ENCODE results near the gene ITIH3. TPM values are rescaled to one million over a fixed set of nuclear protein-coding genes. Genes with fewer than 3 reads are reported as not detected.

The ITIH3 gene
- polyA plus RNA-seq, 1 experiment, result 1.7 TPM

DNA sequence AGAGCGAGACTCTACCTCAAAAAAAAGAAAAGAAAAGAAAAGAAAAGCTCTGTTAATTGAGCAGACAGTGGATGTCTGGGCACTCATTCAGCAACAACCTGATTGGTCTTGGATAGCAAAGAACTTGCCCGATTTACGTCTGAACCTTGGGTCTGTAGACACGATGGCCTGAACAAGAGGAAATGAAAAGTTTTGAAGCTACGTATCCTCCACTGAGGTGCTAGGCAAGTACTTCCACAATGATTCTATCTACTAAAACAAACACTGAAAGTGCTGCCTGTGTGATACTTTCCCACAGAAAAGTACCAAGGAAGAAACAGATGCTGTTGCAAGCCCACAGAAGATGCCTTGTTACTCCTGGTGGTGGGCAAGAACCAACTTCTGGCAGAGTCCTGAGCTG is 62.1 kb downstream of the ITIH3 start:
- TF ChIP-seq CTCF (IDR thresholded peaks at IDR 0.05; ENCODE audit: insufficient read depth, low read depth, low read length), result no peak
- POLR2A ChIA-PET, result no interaction called here
- Histone ChIP-seq H3K4me3 (ENCODE audit: low read depth, low read length) (no peak overlapping the region), H3K36me3 (ENCODE audit: control insufficient read depth, insufficient read depth, low read length) (peaks cover 3% of the 10 kb centered on the region; the same call in 1 of the 2 replicates), H3K27me3 (ENCODE audit: control insufficient read depth, insufficient read depth, low read length) (no peaks in the 10 kb centered on the region)
- CTCF ChIA-PET, result no interaction called here
- DNase-seq (ENCODE audit: low read depth), result no peak

- no peak for TF ChIP-seq CTCF (IDR thresholded peaks at IDR 0.05; ENCODE audit: insufficient read depth, low read depth, low read length)
- CTCF ChIA-PET, result no interaction called here
- Histone ChIP-seq H3K36me3 (ENCODE audit: control insufficient read depth, insufficient read depth, low read length) (no peaks in the 10 kb centered on the region; the same call in 1 of the 2 replicates), H3K27me3 (ENCODE audit: control insufficient read depth, insufficient read depth, low read length) (no peaks in the 10 kb centered on the region), H3K4me3 (ENCODE audit: low read depth, low read length) (no peak overlapping the region)
- DNase-seq (ENCODE audit: low read depth), result no peak
- POLR2A ChIA-PET, result no interaction called here
These were observed 62.5 kb downstream of the ITIH3 start for GRCh38 chr3:52857133-52857532.

- TF ChIP-seq CTCF (IDR thresholded peaks at IDR 0.05; ENCODE audit: insufficient read depth, low read depth, low read length), result no peak
- DNase-seq (ENCODE audit: low read depth), result no peak
- CTCF ChIA-PET, result no interaction called here
- Histone ChIP-seq H3K36me3 (ENCODE audit: control insufficient read depth, insufficient read depth, low read length) (no peaks in the 10 kb centered on the region), H3K4me3 (ENCODE audit: low read depth, low read length) (no peak overlapping the region), H3K27me3 (ENCODE audit: control insufficient read depth, insufficient read depth, low read length) (no peaks in the 10 kb centered on the region)
- POLR2A ChIA-PET, result no interaction called here
These were observed 63.3 kb downstream of the ITIH3 start for GRCh38 chr3:52857864-52858263.

Small RNA genes lying within 50 kb of the gene (small RNA-seq; reads per million reads assigned to genes)
- not detected for gene MIR8064 (ENCODE audit: insufficient read length, low read depth, low replicate concordance)
- gene MUSTN1 (ENCODE audit: insufficient read length, low read depth, low replicate concordance), result not detected

Other genes starting within 250 kb of the ITIH3 start
- gene PBRM1, start 108.9 kb upstream of the ITIH3 start, polyA plus RNA-seq (2011; rRNA removed), result 16.5 and 23.8 TPM in 2 replicates
- 30.6 and 52.7 TPM in 2 replicates for gene GNL3, start 108.8 kb upstream of the ITIH3 start, polyA plus RNA-seq (2011; rRNA removed)
- 75.9 and 98.3 TPM in 2 replicates for gene GLT8D1, start 89.0 kb upstream of the ITIH3 start, polyA plus RNA-seq (2011; rRNA removed)
- 79.6 and 137 TPM in 2 replicates for gene SPCS1, start 88.7 kb upstream of the ITIH3 start, polyA plus RNA-seq (2011; rRNA removed)
- 10.0 and 14.5 TPM in 2 replicates for gene NEK4, start 23.9 kb upstream of the ITIH3 start, polyA plus RNA-seq (2011; rRNA removed)
- not detected in 2 replicates for gene ITIH1, start 17.2 kb upstream of the ITIH3 start, polyA plus RNA-seq (2011; rRNA removed)
- gene ITIH4, start 35.9 kb downstream of the ITIH3 start, polyA plus RNA-seq (2011; rRNA removed), result 0.49 and 1.4 TPM in 2 replicates
- not detected in 2 replicates for gene MUSTN1, start 40.2 kb downstream of the ITIH3 start, polyA plus RNA-seq (2011; rRNA removed)
- gene STIMATE, start 102.8 kb downstream of the ITIH3 start, polyA plus RNA-seq (2011; rRNA removed), result 11.6 and 13.5 TPM in 2 replicates

Data from BJ (cell line).